ENCODE data around the gene BAZ1A. TPM values are rescaled to one million over a fixed set of nuclear protein-coding genes. Genes with fewer than 3 reads are reported as not detected.

The BAZ1A gene
- total and polyA plus RNA-seq, 4 donors = 4.5 to 44.9 (median 13.3) TPM

DNA sequence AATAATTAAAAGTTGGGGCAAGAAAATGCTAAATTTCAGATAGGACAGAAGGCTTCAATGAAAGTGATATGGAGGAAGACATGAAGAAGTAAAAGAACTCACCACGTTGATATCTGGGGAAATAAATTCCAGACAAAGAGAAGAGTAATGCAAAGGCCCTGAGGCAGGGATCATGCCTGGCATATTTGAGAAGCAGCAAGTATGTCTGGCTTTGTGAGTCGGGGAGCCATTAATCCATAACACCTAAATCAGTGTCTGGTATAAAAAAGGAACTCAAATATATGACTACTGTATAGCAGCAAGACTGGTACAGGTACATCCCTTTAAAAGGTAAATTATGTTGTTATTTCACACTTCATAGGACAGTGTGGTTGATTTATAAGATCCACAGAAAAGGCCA is 16.4 kb downstream of the BAZ1A start:
- no peaks in the 10 kb centered on the region for H3K27me3 ChIP-seq (ENCODE audit: control insufficient read depth in 4 of 4, insufficient read depth in 4 of 4, low read length in 3 of 4)
- DNase-seq (ENCODE audit: low spot score) = no peak
- no peak overlapping the region for H3K27ac ChIP-seq (ENCODE audit: low read depth in 1 of 2, low read length in 2 of 2)
- H3K36me3 ChIP-seq (ENCODE audit: control insufficient read depth in 4 of 4, insufficient read depth in 3 of 4, low read depth in 1 of 4, low read length in 3 of 4) = peaks cover 0 to 14% (median 4%) of the 10 kb centered on the region in 4 donors
- 96% methylated on average over 2 of the region's 2 CpGs for WGBS
- no peak overlapping the region for H3K9ac ChIP-seq (ENCODE audit: low read depth in 1 of 2, low read length in 2 of 2)
- no peak overlapping the region for H3K4me3 ChIP-seq (ENCODE audit: low read depth in 1 of 3, low read length in 3 of 3)
- no peaks in the 10 kb centered on the region for H3K9me3 ChIP-seq (ENCODE audit: control insufficient read depth in 4 of 4, low read length in 3 of 4)
- H3K4me1 ChIP-seq (ENCODE audit: control insufficient read depth in 4 of 4, insufficient read depth in 4 of 4, low read length in 3 of 4) = peaks cover 0 to 2% (median 0%) of the 10 kb centered on the region in 4 donors
- no peak for TF ChIP-seq RXRA (IDR thresholded peaks at IDR 0.05)
- no peak for TF ChIP-seq JUND (IDR thresholded peaks at IDR 0.05)
- TF ChIP-seq HNF4A (conservative IDR thresholded peaks at IDR 0.05) = no peak
- TF ChIP-seq SP1 (IDR thresholded peaks at IDR 0.05) = no peak
- no peak for TF ChIP-seq NR2F2 (IDR thresholded peaks at IDR 0.05)
- no peak for TF ChIP-seq GABPA (IDR thresholded peaks at IDR 0.05 in 1 of 2, conservative IDR thresholded peaks at IDR 0.05 in 1 of 2)
- TF ChIP-seq EGR1 (IDR thresholded peaks at IDR 0.05; ENCODE audit: low read depth in 2 of 2) = no peak
- TF ChIP-seq, protein P1, sequence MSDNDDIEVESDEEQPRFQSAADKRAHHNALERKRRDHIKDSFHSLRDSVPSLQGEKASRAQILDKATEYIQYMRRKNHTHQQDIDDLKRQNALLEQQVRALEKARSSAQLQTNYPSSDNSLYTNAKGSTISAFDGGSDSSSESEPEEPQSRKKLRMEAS (IDR thresholded peaks at IDR 0.05) = no peak
- no peak for TF ChIP-seq FOXA2 (IDR thresholded peaks at IDR 0.05)
- no peak for TF ChIP-seq TAF1 (conservative IDR thresholded peaks at IDR 0.05)
- TF ChIP-seq, protein P2, sequence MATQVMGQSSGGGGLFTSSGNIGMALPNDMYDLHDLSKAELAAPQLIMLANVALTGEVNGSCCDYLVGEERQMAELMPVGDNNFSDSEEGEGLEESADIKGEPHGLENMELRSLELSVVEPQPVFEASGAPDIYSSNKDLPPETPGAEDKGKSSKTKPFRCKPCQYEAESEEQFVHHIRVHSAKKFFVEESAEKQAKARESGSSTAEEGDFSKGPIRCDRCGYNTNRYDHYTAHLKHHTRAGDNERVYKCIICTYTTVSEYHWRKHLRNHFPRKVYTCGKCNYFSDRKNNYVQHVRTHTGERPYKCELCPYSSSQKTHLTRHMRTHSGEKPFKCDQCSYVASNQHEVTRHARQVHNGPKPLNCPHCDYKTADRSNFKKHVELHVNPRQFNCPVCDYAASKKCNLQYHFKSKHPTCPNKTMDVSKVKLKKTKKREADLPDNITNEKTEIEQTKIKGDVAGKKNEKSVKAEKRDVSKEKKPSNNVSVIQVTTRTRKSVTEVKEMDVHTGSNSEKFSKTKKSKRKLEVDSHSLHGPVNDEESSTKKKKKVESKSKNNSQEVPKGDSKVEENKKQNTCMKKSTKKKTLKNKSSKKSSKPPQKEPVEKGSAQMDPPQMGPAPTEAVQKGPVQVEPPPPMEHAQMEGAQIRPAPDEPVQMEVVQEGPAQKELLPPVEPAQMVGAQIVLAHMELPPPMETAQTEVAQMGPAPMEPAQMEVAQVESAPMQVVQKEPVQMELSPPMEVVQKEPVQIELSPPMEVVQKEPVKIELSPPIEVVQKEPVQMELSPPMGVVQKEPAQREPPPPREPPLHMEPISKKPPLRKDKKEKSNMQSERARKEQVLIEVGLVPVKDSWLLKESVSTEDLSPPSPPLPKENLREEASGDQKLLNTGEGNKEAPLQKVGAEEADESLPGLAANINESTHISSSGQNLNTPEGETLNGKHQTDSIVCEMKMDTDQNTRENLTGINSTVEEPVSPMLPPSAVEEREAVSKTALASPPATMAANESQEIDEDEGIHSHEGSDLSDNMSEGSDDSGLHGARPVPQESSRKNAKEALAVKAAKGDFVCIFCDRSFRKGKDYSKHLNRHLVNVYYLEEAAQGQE (IDR thresholded peaks at IDR 0.05) = no peak
- TF ChIP-seq HNF4G (IDR thresholded peaks at IDR 0.05) = no peak
- TF ChIP-seq, protein P3, sequence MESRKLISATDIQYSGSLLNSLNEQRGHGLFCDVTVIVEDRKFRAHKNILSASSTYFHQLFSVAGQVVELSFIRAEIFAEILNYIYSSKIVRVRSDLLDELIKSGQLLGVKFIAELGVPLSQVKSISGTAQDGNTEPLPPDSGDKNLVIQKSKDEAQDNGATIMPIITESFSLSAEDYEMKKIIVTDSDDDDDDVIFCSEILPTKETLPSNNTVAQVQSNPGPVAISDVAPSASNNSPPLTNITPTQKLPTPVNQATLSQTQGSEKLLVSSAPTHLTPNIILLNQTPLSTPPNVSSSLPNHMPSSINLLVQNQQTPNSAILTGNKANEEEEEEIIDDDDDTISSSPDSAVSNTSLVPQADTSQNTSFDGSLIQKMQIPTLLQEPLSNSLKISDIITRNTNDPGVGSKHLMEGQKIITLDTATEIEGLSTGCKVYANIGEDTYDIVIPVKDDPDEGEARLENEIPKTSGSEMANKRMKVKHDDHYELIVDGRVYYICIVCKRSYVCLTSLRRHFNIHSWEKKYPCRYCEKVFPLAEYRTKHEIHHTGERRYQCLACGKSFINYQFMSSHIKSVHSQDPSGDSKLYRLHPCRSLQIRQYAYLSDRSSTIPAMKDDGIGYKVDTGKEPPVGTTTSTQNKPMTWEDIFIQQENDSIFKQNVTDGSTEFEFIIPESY (IDR thresholded peaks at IDR 0.05) = no peak

DNA sequence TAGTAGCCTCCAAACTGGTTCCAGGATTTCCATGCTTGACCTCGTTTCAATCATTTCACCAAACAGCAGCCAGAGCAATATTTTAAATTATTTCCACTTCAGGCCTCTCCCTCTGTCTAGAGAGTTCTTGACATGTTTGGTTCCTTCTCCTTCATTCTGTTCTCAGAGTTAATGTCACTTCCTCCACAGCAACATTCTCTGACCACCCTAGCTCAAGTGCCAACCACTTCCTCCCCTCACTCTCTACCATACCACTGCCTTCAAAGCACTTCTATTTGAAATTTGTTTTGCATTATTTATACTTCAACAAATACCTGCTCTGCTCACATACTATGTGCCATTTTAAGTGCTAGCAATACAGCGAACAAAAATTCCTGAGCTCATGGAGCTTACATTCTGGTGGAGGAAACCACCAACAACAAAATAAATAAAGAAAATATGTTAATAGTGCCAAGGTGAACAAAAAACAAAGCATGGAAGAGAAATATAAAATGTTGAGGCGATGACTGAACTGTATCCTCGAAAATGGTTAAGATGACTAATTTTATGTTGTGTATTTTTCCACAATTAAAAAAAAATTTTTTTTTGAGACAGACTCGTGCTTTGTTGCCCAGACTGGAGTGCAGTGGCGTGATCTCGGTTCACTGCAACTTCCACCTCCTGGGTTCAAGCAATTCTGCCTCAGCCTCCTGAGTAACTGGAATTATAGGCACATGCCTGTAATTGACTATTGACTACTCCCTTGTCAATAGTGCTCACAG is 17.3 kb downstream of the BAZ1A start:
- 94% methylated on average over 7 of the region's 7 CpGs for WGBS
- Histone ChIP-seq H3K36me3 (ENCODE audit: control insufficient read depth in 4 of 4, insufficient read depth in 3 of 4, low read depth in 1 of 4, low read length in 3 of 4) (peaks cover 2 to 14% (median 5%) of the 10 kb centered on the region in 4 donors), H3K9me3 (ENCODE audit: control insufficient read depth in 4 of 4, low read length in 3 of 4) (no peaks in the 10 kb centered on the region), H3K4me1 (ENCODE audit: control insufficient read depth in 4 of 4, insufficient read depth in 4 of 4, low read length in 3 of 4) (peaks cover 0 to 2% (median 0%) of the 10 kb centered on the region in 4 donors), H3K27me3 (ENCODE audit: control insufficient read depth in 4 of 4, insufficient read depth in 4 of 4, low read length in 3 of 4) (no peaks in the 10 kb centered on the region), H3K9ac (ENCODE audit: low read depth in 1 of 2, low read length in 2 of 2) (no peak overlapping the region), H3K4me3 (ENCODE audit: low read depth in 1 of 3, low read length in 3 of 3) (no peak overlapping the region), H3K27ac (ENCODE audit: low read depth in 1 of 2, low read length in 2 of 2) (peak overlapping the region in 1 of 2 donors; percentile 5)
- TF ChIP-seq EGR1 (IDR thresholded peaks at IDR 0.05; ENCODE audit: low read depth in 2 of 2) (no peak), GABPA (IDR thresholded peaks at IDR 0.05 in 1 of 2, conservative IDR thresholded peaks at IDR 0.05 in 1 of 2) (no peak), HNF4G (IDR thresholded peaks at IDR 0.05) (no peak), YY1 (IDR thresholded peaks at IDR 0.05) (no peak)
- TF ChIP-seq, protein P4, sequence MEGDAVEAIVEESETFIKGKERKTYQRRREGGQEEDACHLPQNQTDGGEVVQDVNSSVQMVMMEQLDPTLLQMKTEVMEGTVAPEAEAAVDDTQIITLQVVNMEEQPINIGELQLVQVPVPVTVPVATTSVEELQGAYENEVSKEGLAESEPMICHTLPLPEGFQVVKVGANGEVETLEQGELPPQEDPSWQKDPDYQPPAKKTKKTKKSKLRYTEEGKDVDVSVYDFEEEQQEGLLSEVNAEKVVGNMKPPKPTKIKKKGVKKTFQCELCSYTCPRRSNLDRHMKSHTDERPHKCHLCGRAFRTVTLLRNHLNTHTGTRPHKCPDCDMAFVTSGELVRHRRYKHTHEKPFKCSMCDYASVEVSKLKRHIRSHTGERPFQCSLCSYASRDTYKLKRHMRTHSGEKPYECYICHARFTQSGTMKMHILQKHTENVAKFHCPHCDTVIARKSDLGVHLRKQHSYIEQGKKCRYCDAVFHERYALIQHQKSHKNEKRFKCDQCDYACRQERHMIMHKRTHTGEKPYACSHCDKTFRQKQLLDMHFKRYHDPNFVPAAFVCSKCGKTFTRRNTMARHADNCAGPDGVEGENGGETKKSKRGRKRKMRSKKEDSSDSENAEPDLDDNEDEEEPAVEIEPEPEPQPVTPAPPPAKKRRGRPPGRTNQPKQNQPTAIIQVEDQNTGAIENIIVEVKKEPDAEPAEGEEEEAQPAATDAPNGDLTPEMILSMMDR (IDR thresholded peaks at IDR 0.05; ENCODE audit: low read depth, low read length, missing input control) = no peak
- TF ChIP-seq, protein P5, sequence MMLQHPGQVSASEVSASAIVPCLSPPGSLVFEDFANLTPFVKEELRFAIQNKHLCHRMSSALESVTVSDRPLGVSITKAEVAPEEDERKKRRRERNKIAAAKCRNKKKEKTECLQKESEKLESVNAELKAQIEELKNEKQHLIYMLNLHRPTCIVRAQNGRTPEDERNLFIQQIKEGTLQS (IDR thresholded peaks at IDR 0.05) = no peak
- TF ChIP-seq, protein P3 (IDR thresholded peaks at IDR 0.05) = no peak
- no peak for DNase-seq (ENCODE audit: low spot score)

Data from liver (tissue), 9 donors.